Thyroid gland (tissue), 4 donors: Measurements from ENCODE around the gene APOC4. TPM values are rescaled to one million over a fixed set of nuclear protein-coding genes. Genes with fewer than 3 reads are reported as not detected.

Experiments
- DNase-seq, 2 donors: peaks; one replicate each; pipeline ENCODE4 v3.0.0-alpha.2; 2019
- H3K27ac ChIP-seq, 3 donors: fragments of 200-600 bp; sonication (generic); 1 replicate in 2 of 3; 2 replicates in 1 of 3; pipeline ENCODE4 v1.5.1; 2016 to 2019; ENCODE audit warnings: mild to moderate bottlenecking in 1 of 3, moderate library complexity in 1 of 3
- H3K27me3 ChIP-seq: fragments of 200-600 bp; sonication (generic); one replicate; pipeline ENCODE4 v1.5.1; 2019
- H3K36me3 ChIP-seq, 2 donors: fragments of 200-600 bp; sonication (generic); one replicate each; pipeline ENCODE4 v1.5.1; 2016 to 2019
- H3K4me1 ChIP-seq, 2 donors: fragments of 200-600 bp; sonication (generic); one replicate each; pipeline ENCODE4 v1.5.1; 2017 to 2019
- H3K4me3 ChIP-seq, 3 donors: fragments of 200-600 bp; sonication (generic); replicated peaks in 1 of 3; 1 replicate in 2 of 3; 2 replicates in 1 of 3; pipeline ENCODE4 v1.5.1; 2016; ENCODE audit warnings: mild to moderate bottlenecking in 1 of 3
- H3K9me3 ChIP-seq: fragments of 200-600 bp; sonication (generic); one replicate; pipeline ENCODE4 v1.5.1; 2017
- CTCF ChIP-seq, 6 experiments: fragments of 200-600 bp in 3 of 6; fragments of 450-650 bp in 3 of 6; sonication (generic) in 3 of 6; IDR thresholded peaks; one replicate each; pipeline ENCODE4 v1.5.1; 2016 to 2019; ENCODE audit warnings: antibody characterized with exemption in 6 of 6, mild to moderate bottlenecking in 2 of 6, inconsistent platforms in 1 of 6, moderate library complexity in 1 of 6
- POLR2A ChIP-seq, 2 donors: fragments of 450-650 bp; IDR thresholded peaks; one replicate each; pipeline ENCODE4 v1.6.1; 2017; ENCODE audit warnings: antibody characterized with exemption in 2 of 2, mild to moderate bottlenecking in 2 of 2, moderate library complexity in 1 of 2
- WGBS, 2 donors: methylation state at CpG; one replicate each; pipeline ENCODE4 v1.1.5; 2017; 5-methylcytosine and 5-hydroxymethylcytosine counted together
- intact Hi-C: fragments of 100-400 bp; cut with DNase I; formaldehyde crosslinking; loops from one replicate; pipeline ENCODE4 v1.15.1; 2023
- total RNA-seq, 4 donors: library from RNA; depleted of rRNA; stranded (reverse); fragments of >200 nt; gene quantifications; one replicate each; pipeline ENCODE4 v1.2.3, GENCODE V29; 2016

The APOC4 gene
- not detected for total RNA-seq

GRCh38 chr19:44942067-44942571, at the start of gene APOC4:
TSS of gene APOC4 (plus strand) at chr19:44942237. CDS start at chr19:44942278, 41 bp downstream.
- no peak within 1 kb of the TSS for H3K27ac ChIP-seq
- no peaks in the 10 kb centered on the region for H3K27me3 ChIP-seq
- no peaks in the 10 kb centered on the region for H3K4me1 ChIP-seq
- no peaks in the 10 kb centered on the region for H3K9me3 ChIP-seq
- 82 to 83% methylated on average over 11 to 14 of the region's 14 CpGs for WGBS, 2 donors
- no peaks in the 10 kb centered on the region for H3K36me3 ChIP-seq
- TF ChIP-seq POLR2A (IDR thresholded peaks at IDR 0.05) (no peak), CTCF (IDR thresholded peaks at IDR 0.05) (no peak)
- H3K4me3 ChIP-seq = no peak within 1 kb of the TSS
- DNase-seq = no peak
- intact Hi-C loops = no loop called here

- Histone ChIP-seq H3K36me3 (peaks cover 34 to 35% of the 10 kb centered on the region in 2 donors), H3K4me1 (peaks cover 13 to 18% of the 10 kb centered on the region in 2 donors), H3K27ac (no peak overlapping the region), H3K27me3 (no peaks in the 10 kb centered on the region), H3K4me3 (no peak overlapping the region), H3K9me3 (no peaks in the 10 kb centered on the region)
- TF ChIP-seq POLR2A (IDR thresholded peaks at IDR 0.05) (no peak), CTCF (IDR thresholded peaks at IDR 0.05) (no peak)
- WGBS, 2 donors = 91 to 93% methylated on average over 6 to 7 of the region's 7 CpGs
- intact Hi-C loops = no loop called here
- DNase-seq = no peak
Measured at GRCh38 chr19:44892932-44893331, 49.1 kb upstream of the APOC4 start.

- TF ChIP-seq POLR2A (IDR thresholded peaks at IDR 0.05) = no peak
- TF ChIP-seq CTCF (IDR thresholded peaks at IDR 0.05) = no peak
- H3K27me3 ChIP-seq = no peaks in the 10 kb centered on the region
- intact Hi-C loops = no loop called here
- H3K4me3 ChIP-seq = no peak overlapping the region
- DNase-seq = no peak
- 91 to 93% methylated on average over 12 to 18 of the region's 18 CpGs for WGBS, 2 donors
- peaks cover 13 to 18% of the 10 kb centered on the region in 2 donors for H3K4me1 ChIP-seq
- no peak overlapping the region for H3K27ac ChIP-seq
- H3K36me3 ChIP-seq = peaks cover 31 to 34% of the 10 kb centered on the region in 2 donors
- no peaks in the 10 kb centered on the region for H3K9me3 ChIP-seq
Measured at GRCh38 chr19:44893332-44894051, 48.5 kb upstream of the APOC4 start.

- no peak for DNase-seq
- peaks cover 13 to 18% of the 10 kb centered on the region in 2 donors for H3K4me1 ChIP-seq
- 96 to 100% methylated on average over 6 of the region's 6 CpGs for WGBS, 2 donors
- no peaks in the 10 kb centered on the region for H3K27me3 ChIP-seq
- H3K27ac ChIP-seq = no peak overlapping the region
- no peaks in the 10 kb centered on the region for H3K9me3 ChIP-seq
- intact Hi-C loops = no loop called here
- no peak overlapping the region for H3K4me3 ChIP-seq
- peaks cover 31 to 34% of the 10 kb centered on the region in 2 donors for H3K36me3 ChIP-seq
- no peak for TF ChIP-seq POLR2A (IDR thresholded peaks at IDR 0.05)
- no peak for TF ChIP-seq CTCF (IDR thresholded peaks at IDR 0.05)
Measured at GRCh38 chr19:44894052-44894400, 48.0 kb upstream of the APOC4 start.

GRCh38 chr19:44894946-44895345, 47.1 kb upstream of the APOC4 start:
- no peaks in the 10 kb centered on the region for H3K9me3 ChIP-seq
- no peaks in the 10 kb centered on the region for H3K27me3 ChIP-seq
- no peak for DNase-seq
- peaks cover 34 to 36% of the 10 kb centered on the region in 2 donors for H3K36me3 ChIP-seq
- TF ChIP-seq CTCF (IDR thresholded peaks at IDR 0.05) (no peak), POLR2A (IDR thresholded peaks at IDR 0.05) (no peak)
- H3K27ac ChIP-seq = no peak overlapping the region
- 72 to 78% methylated on average over 9 of the region's 9 CpGs for WGBS, 2 donors
- H3K4me1 ChIP-seq = peaks cover 10 to 14% of the 10 kb centered on the region in 2 donors
- no peak overlapping the region for H3K4me3 ChIP-seq
- intact Hi-C loops = no loop called here
